ENCODE data around the gene MDFI.

DNA sequence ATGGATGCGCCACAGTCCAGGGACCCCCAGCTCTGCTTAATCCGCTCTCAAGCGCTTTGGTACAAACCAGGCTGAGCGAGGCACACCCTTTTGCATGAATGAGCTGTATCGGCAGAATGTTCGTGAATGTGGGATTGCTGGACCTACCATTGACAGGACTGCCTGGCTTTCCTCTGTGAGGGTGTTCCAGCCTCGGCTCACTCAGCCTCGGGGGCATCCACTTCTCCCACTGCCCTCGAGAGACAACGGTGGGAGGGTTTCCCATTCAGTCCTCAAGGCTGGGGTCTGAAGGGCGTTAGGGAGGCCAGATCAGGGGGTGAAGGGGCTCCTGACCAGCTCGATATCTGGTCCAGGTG, 17.4 kb downstream of the MDFI start:
- TF ChIP-seq, protein P1, sequence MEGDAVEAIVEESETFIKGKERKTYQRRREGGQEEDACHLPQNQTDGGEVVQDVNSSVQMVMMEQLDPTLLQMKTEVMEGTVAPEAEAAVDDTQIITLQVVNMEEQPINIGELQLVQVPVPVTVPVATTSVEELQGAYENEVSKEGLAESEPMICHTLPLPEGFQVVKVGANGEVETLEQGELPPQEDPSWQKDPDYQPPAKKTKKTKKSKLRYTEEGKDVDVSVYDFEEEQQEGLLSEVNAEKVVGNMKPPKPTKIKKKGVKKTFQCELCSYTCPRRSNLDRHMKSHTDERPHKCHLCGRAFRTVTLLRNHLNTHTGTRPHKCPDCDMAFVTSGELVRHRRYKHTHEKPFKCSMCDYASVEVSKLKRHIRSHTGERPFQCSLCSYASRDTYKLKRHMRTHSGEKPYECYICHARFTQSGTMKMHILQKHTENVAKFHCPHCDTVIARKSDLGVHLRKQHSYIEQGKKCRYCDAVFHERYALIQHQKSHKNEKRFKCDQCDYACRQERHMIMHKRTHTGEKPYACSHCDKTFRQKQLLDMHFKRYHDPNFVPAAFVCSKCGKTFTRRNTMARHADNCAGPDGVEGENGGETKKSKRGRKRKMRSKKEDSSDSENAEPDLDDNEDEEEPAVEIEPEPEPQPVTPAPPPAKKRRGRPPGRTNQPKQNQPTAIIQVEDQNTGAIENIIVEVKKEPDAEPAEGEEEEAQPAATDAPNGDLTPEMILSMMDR (IDR thresholded peaks at IDR 0.05) = no peak
- TF ChIP-seq POLR2A (IDR thresholded peaks at IDR 0.05; ENCODE audit: low read depth) = no peak
- no peak for TF ChIP-seq EP300 (IDR thresholded peaks at IDR 0.05)
- no peak for TF ChIP-seq POLR2AphosphoS5 (IDR thresholded peaks at IDR 0.05)

Measured in esophagus muscularis mucosa (tissue), 4 donors.